ENCODE results near the gene RNF38.
"Not testable (repeated sequence)": the region's sequence is repeated elsewhere in the genome, so short reads cannot be mapped to it uniquely, and the experiment has no call there.

The RNF38 gene

DNA sequence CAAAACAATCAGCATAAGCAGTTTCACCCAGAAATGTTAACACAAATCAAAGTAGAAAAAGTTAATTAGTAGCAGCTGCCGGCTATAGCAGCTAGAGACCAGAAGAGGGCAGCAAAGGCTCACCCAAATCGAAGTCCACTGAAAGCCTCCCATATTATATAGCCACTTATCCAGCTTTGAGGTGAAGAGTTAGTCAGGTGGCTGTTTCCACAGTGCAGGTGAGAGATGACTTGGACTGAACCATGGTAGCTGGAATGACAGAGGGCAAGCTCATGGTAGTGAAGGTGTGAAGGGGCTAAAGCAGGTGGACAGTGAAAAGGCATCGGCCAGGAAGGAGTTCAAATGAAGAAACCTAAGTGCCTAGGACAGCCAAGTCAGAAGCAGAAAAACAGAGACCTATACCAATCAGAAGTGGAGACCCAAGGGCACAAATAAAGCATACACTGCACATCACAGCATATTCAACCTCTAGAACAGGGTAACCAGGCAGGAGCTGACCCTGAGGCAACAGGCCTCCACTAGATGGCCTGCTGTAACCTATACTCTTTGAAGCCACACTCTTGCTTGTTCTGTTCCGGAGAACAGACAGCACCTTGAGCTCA lies 7.2 kb upstream of the RNF38 start:
- peak; percentile 40 for DNase-seq (ENCODE audit: low read depth, low spot score)

DNA sequence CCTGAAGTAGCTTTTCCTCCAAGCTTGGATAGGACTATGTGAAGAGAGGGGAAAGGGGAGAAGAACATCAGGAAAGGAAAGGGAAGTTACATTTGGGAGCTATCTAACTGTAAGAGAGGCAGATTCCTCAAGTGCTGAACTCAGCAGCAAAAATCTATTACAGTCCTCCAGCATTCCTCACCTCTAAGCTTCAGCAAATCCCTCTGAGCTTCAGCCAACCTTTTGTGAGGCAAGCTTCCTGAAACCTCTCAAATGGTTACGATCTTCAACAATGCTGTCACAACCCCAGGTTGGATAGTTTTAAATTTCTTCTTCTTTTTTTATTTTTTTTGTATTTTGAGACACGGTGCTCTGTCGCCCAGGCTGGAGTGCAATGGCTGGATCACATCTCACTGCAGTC lies 2.5 kb upstream of the RNF38 start:
- no peak for DNase-seq (ENCODE audit: low read depth, low spot score)

DNA sequence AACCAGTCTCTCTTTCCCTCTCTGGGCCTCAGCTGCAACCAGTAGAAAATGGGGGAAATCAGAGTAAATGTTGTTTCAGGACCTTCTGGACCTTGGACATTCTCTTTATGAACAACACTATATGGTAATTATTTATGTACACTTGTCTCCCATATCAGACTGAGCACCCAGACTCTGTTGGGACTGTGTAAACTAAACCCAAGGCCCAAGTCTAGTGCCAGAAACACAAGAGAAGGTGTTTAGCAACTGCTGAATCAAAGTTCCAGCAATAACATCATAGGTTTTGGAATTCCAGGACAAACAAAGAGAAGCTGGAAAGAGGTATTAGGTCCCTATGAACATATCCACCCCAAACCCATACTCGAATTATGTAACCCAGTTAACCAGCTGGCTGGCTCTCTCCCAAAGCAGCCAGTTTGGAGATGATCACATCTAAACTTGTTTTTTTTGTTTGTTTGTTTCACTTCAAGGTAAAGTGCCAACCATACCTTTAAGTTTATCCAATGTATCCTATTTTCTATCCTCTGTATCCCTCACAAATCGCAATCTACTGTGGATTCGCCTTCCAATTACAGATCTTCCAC lies 1.9 kb upstream of the RNF38 start:
- no peak for DNase-seq (ENCODE audit: low read depth, low spot score)

DNA sequence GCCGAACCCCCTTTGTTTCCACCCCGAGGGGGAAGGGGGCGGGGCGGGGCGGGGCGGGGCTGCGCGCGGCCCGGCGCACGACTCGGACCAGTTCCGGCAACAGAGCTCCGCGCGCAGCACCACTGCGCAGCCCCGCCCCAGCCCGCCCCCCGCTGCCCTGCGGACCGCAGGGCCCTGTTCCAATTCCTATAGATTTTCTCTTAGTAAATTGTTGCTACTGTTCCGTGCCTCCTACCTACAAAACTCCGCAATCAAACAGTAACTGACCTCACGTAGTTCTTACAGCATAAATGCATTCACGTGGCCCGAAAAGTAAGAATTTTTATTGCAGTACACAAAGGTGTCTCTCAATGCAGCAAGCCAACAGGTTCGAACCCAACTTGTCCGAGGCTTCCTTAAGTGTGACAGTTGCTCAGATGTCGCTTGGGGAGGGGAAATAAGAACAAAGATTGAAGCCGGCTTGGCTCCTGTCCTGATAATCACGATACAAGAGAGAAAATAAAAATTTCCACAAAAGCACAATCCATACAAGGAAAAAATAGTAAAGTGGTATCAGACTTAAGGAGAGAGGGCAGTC lies 1.2 kb upstream of the RNF38 start:
- peak; percentile 39 for DNase-seq (ENCODE audit: low read depth, low spot score)

DNA sequence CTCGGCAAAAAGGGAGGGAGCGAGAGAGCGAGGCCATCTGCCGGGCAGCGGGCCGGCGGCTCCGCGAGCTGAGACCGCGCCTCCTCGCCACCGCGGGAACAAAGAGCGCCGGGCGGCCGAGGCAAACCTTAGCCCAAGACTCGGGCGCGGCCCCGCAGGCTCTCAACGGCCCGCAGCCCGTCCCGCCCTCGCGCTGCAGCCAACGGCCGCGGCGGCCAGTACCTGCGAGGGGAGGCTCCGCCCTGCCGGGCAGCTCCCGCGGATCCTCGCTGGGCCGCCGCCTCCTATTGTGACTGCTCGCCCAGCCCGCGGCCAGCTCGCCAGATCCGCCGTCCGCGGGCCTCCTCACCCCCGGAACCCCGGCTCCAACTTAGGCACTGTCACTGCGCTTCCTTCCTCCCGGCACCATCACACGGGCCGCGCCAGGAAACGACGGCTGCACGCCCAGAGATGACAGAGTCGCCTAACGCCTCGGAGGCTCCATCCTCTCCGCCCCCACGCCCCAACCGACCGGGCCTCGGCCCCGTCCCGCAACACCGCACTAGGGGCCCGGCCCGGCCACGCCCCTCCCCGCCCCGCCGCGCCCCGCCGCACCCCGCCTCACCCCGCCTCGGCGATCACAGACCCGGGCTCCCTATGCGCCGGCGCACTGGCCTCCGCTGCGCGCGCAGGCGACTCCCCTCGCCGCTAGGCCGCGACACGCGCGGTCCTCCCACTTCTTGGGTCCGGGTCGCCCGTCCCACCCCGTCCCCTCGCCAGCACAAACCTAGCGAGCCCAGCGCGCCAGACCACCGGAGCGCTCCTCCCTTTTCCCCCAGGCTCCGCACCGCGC lies 479 bp upstream of the RNF38 start:
- DNase-seq (ENCODE audit: low read depth, low spot score), result peak; percentile 57

DNA sequence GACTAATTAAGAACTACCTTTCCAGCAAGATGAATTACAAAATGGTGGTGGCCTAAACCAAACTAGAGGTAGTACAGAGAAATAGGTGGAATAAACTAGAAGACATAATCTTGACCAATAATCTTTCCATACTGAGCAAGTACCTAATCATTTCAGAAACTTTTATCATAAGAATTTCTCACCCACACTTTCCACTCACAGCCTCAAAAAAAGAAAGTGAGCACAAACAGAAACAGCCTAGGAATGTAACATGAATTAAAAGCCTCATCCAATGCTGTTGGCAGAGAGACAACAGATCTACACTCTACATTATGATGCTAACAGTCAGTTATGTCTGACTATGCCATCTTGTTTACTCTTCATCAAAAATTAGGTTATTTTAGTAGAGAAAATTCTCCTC lies 1.3 kb downstream of the RNF38 start:
- no peak for DNase-seq (ENCODE audit: low read depth, low spot score)

DNA sequence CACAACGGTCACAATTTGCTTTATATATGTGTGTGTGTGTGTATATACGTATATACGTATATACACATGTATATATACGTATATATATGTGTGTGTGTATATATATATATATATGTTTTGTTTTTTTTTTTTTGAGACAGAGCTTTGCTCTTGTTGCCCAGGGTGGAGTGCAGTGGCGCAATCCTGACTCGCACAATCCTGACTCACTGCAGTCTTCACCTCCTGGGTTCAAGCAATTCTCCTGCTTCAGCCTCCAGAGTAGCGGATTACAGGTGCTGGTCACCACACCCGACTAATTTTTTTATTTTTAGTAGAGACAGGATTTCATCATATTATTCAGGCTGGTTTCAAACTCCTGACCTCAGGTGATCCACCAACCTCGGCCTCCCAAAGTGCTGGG lies 3.1 kb downstream of the RNF38 start:
- DNase-seq (ENCODE audit: low read depth, low spot score), result no peak

DNA sequence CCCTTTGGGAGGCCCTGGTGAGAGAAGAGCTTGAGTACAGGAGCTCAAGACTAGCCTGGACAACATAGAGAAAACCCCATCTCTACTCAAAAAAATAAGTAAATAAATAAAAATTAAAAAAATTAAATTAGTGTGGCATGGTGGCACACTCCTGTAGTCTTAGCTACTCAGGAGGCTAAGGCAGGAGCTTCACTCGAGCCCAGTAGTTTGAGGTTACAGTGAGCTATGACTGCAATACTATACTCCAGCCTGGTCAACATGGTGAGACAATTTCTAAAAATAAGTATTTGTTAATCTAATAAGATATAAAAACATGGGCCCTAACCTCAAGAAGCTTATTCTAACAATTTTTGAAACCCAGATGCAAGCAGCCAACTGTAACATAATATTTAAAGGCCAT lies 7.6 kb downstream of the RNF38 start:
- DNase-seq (ENCODE audit: low read depth, low spot score), result no peak

DNA sequence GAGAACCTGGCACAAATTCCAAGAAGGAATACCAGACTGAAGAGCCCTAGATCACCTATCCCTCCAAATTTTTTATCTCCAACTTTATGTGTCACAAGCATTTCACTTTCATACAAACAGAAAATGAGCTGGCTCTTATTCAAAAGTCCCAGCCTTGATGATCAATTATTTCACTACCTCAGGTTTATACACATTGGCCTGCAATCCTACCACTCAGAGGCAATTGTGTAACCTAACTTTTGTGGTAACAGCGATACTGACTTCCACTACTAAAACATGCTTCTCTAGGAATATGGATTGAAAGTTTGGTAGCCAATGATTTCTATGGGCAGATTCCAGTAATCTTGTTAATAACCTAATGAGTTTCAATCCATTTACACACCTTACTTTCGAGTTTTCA lies 10.5 kb downstream of the RNF38 start:
- DNase-seq (ENCODE audit: low read depth, low spot score), result no peak

DNA sequence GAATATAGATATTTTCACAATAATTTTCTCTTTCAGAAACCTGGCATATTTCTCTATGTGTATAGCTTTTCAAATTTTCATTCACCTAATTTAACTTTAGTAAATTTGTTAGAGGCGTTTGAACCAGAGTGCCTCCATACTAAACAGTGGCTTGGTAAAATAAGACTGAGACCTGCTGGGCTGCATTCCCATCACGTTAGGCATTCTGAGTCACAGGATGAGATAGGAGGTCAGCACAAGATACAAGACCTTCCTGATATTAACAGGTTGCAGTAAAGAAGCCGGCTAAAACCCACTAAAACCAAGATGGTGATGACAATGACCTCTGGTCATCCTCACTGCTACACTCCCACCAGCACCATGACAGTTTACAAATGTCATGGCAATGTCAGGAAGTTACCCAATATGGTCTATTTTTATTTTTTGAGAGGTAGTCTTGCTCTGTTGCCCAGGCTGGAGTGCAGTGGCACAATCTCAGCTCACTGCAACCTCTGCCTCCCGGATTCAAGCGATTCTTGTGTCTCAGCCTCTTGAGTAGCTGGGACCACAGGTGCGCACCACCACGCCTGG lies 13.6 kb downstream of the RNF38 start:
- DNase-seq (ENCODE audit: low read depth, low spot score), result not testable (repeated sequence)

DNA sequence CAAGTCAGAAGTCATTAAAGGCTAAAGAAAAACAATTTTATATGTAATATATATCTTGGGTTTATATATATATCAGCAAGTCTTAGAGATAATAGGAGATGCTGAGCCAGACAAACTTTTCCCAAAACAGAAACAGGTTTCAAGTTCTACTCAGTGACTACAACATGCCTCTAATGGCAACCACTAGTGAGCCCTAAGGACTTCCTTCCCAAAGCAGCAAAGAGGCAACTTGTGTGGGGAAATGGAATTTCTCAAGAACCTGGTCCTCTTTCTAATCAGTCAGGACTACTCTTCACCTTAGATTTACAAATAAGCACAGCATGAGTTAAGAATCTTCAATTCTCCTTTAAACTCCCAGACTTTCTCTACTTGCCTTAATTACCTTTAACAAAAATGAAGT lies 17.6 kb downstream of the RNF38 start:
- DNase-seq (ENCODE audit: low read depth, low spot score), result no peak

DNA sequence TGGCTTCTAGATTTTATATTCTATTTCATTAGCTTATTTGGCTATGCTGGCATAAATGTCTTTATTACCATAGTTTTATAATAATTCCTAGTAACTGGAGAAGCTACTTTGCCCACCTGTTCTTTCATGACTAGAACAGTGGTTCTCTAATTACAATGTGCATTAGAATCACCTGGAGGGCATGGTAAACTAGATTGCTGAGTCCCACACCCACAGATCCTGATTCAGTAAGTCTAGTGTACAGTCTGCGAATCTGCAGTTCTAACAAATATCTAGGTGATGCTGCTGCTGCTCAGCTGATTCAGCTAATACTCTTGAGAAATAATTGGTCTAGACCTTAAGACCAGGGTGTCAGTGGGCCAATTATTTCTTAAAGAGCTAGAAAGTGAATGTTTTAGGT lies 35.5 kb downstream of the RNF38 start:
- no peak for DNase-seq (ENCODE audit: low read depth, low spot score)

DNA sequence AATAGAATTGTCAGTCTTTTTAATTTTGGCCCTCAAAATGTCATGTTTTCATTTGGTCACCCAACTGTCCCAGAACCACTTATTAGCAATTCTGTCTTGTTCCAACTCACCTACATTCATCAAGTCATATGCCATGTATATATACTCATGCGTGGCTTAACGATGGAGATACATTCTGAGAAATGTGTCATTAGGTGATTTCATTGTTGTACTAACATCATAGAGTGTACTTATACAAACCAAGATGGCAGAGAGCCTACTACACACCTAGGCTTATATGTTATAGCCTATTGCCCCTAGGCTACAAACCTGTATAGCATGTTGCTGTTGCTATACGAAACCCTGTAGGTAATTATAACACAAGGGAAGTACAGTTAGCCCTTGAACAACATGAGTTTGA lies 36.6 kb downstream of the RNF38 start:
- DNase-seq (ENCODE audit: low read depth, low spot score), result no peak

DNA sequence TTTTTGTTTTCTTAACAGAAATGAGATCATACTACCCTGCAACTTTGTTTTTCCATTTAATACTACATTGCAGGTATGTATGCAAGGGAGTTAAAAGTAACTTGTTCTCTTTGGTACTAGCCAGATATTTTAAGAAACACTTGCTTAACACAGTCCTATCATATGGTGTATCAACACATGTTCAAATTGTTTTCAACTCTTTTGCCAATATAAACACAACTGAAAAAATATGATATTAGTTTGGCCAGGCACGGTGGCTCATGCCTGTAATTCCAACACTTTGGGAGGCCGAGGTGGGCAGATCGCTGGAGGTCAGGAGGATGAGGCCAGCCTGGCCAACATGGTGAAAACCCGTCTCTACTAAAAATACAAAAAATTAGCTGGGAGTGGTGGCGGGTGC lies 41.6 kb downstream of the RNF38 start:
- DNase-seq (ENCODE audit: low read depth, low spot score), result no peak

DNA sequence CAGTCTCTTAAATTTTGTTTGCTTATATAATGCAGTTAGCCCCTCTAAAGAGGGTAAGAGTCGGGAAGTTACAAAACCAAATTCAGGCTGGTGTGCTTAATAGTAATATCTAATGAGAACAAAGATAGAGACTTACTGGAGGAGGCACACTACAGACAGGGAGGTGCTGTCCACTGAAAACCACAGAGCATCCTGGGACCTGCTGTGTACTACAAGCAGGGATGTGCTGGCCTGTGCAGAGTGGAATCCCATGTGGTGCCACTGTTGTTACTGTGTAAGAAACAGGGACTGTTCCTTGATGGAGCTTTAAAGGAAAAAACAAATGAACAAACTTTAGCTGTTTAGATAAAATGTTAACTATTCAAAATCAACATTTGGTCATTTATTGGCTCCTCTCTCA lies 42.4 kb downstream of the RNF38 start:
- DNase-seq (ENCODE audit: low read depth, low spot score), result peak; percentile 6

DNA sequence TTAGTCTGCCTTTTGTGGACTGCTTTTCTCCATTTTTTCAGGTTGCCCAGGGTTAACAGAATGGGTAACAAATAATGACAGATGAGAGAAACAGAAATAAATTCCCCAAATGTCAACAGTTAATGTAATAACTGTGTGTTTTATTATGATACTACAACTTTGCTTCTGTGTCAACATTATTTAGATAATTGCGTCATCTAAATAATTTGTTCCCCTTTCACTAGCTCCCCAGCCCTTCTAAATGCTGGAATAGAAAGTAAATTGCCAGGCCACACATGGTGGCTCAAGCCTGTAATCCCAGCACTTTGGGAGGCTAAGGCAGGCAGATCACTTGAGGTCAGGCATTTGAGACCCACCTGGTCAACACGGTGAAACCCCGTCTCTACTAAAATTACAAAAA lies 53.5 kb downstream of the RNF38 start:
- no peak for DNase-seq (ENCODE audit: low read depth, low spot score)

DNA sequence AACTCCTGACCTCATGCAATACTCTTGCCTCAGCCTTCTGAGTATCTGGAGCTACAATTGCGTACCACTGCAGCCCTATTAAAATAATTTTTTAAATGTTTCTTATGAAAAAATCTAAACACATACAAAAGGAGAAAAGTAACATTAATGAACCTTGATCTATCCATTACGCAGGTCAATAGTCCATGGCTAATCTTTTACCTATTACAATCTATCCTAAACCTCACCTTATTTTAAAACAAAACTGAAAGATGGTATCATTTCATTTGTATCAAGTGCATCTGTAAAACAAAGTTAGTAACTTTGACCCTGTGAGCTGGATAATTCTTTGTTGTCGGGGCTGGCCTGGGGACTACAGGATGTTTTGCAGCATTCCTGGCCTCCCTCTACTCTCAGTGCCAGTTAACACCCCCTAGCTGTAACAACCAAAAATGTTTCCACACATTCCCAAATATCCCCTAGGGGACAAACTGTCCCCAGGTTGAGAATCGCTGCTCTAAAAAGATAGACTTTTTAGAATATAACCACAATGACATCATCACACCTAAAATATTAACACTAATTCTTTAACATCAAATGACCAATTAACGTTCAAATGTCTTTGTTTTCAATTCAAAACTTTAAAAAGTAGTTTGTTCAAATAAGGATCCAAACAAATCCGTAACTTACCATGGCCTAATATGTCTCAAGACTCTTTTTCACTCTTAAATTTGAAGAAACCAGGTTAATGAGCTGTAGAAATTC lies 54.8 kb downstream of the RNF38 start:
- DNase-seq (ENCODE audit: low read depth, low spot score), result no peak

DNA sequence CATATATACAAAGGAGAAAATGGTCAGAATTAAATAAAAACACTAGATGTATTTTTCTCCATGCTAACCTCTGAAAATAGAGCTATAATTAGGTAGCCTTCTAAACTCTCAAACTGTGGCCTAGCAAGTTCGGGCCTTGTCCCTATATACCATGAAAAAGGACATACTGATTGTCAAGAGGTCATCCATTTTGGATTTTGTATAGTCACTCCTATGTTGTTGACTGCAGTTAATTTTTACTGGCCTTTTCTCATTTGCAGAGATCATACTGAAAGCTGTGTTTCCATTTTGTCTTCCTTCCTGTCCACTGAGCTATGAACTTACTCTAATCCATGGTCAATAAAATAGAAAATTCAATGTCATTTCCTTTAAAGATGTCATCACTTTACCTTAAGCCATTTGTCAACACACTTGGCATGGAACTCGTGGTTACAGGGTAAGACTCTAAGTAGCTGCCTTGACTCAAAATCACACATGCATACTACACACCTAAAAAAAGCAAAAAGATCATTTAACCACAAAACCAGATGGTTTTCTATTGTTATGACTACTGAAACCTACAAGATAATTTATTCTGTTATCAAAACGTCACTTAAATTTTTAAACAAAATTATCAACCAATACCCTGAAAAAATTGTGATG lies 58.0 kb downstream of the RNF38 start:
- no peak for DNase-seq (ENCODE audit: low read depth, low spot score)

DNA sequence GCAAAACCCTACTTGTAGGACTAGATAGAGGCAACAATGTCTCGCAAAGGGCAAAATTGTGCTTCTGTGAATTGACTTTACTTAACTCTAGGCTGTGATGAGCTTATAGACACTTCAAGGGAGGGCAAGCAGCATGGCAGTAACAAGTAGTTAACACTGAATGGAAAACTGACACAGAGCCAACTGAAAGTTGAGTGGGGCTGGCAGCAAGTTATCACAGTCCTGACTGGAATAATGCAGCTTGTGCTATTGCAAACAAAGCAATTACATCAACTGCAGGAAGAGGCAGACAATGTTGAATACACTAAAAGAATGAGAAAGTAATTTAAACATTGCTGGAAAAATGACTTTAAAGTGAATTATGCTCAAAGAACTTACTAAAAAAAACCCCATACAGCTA lies 62.2 kb downstream of the RNF38 start:
- no peak for DNase-seq (ENCODE audit: low read depth, low spot score)

DNA sequence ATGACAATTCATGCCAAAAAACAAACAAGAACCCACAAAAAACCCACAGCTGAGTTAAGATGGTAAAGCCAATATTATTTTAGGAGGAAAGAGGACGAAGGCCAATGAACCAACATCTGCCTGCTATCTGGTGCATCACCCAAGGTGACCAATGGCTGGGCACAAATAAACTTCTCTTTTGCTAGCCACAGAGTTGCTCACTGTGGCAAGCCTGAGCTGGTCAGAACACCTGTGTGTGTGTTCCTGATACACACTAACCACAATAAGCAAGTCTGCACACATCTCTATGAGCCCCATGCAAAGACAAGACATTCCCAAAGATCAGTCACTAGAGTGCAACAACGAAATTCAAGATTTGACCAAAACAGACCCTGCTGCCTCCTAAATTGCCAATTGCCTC lies 63.1 kb downstream of the RNF38 start:
- DNase-seq (ENCODE audit: low read depth, low spot score), result no peak

Data from smooth muscle cell of the brain vasculature (primary cell).